Mesenchymal stem cell (in vitro differentiated cells and primary cell): Measurements from ENCODE around the gene CYTH4.

Experiments used
- DNase-seq: peaks from one replicate; pipeline ENCODE4 v3.0.0-alpha.2; 2013
- H2AFZ ChIP-seq: one replicate; pipeline ENCODE4 v1.6.1; 2013; ENCODE audit warnings: low read depth, mild to moderate bottlenecking, control low read depth, inconsistent platforms, low read length, moderate library complexity
- H2AK5ac ChIP-seq: 2 replicates; pipeline ENCODE4 v1.6.1; 2013; ENCODE audit warnings: low read length, moderate library complexity, mild to moderate bottlenecking, inconsistent platforms; ENCODE audit not compliant: severe bottlenecking
- H2BK120ac ChIP-seq: one replicate; pipeline ENCODE4 v1.6.1; 2013; ENCODE audit warnings: low read depth, mild to moderate bottlenecking, inconsistent platforms, low read length, moderate library complexity
- H2BK12ac ChIP-seq, 2 experiments: one replicate each; pipeline ENCODE4 v1.6.1; 2013; ENCODE audit warnings: inconsistent platforms in 2 of 2, low read length in 2 of 2, mild to moderate bottlenecking in 2 of 2, moderate library complexity in 2 of 2, control low read depth in 1 of 2
- H2BK15ac ChIP-seq: one replicate; pipeline ENCODE4 v1.6.1; 2013; ENCODE audit warnings: mild to moderate bottlenecking, low read depth, inconsistent platforms; ENCODE audit not compliant: poor library complexity, severe bottlenecking
- H2BK5ac ChIP-seq: 2 replicates; pipeline ENCODE4 v1.6.1; 2013; ENCODE audit warnings: low read depth, mild to moderate bottlenecking, low read length, control low read depth, inconsistent platforms; ENCODE audit not compliant: poor library complexity, severe bottlenecking
- H3K14ac ChIP-seq, 2 experiments: one replicate each; pipeline ENCODE4 v1.6.1; 2013; ENCODE audit warnings: inconsistent platforms in 2 of 2, low read length in 2 of 2, control low read depth in 1 of 2, mild to moderate bottlenecking in 1 of 2, moderate library complexity in 1 of 2
- H3K18ac ChIP-seq, 2 experiments: one replicate each; pipeline ENCODE4 v1.6.1; 2013; ENCODE audit warnings: inconsistent platforms in 2 of 2, low read length in 2 of 2, control low read depth in 1 of 2, low read depth in 1 of 2, mild to moderate bottlenecking in 1 of 2
- H3K23ac ChIP-seq, 2 experiments: one replicate each; pipeline ENCODE4 v1.6.1; 2013; ENCODE audit warnings: inconsistent platforms in 2 of 2, low read length in 2 of 2, mild to moderate bottlenecking in 2 of 2, moderate library complexity in 2 of 2, control low read depth in 1 of 2
- H3K27ac ChIP-seq: 2 replicates; pipeline ENCODE4 v1.5.1; 2013; ENCODE audit warnings: mild to moderate bottlenecking, moderate library complexity, low read length, control low read depth, inconsistent platforms; ENCODE audit not compliant: poor library complexity, severe bottlenecking
- H3K27me3 ChIP-seq, 2 experiments: 2 replicates each; pipeline versions ENCODE4 v1.6.1 to v1.7.0; 2013; ENCODE audit warnings: low read length in 2 of 2, mild to moderate bottlenecking in 2 of 2, moderate library complexity in 2 of 2, control low read depth in 1 of 2, inconsistent platforms in 1 of 2; ENCODE audit not compliant: control insufficient read depth in 1 of 2, insufficient read depth in 1 of 2
- H3K36me3 ChIP-seq, 2 experiments: 2 replicates each; pipeline versions ENCODE4 v1.6.1 to v1.7.0; 2013; ENCODE audit warnings: low read length in 2 of 2, control low read depth in 1 of 2, inconsistent platforms in 1 of 2, low read depth in 1 of 2, mild to moderate bottlenecking in 1 of 2; ENCODE audit not compliant: insufficient read depth in 2 of 2, control insufficient read depth in 1 of 2
- H3K4ac ChIP-seq, 2 experiments: one replicate each; pipeline ENCODE4 v1.6.1; 2013; ENCODE audit warnings: inconsistent platforms in 2 of 2, low read length in 2 of 2, mild to moderate bottlenecking in 2 of 2, moderate library complexity in 2 of 2, control low read depth in 1 of 2, low read depth in 1 of 2
- H3K4me1 ChIP-seq: 2 replicates; pipeline ENCODE4 v1.6.1; 2013; ENCODE audit warnings: low read depth, low read length, control low read depth; ENCODE audit not compliant: control insufficient read depth, insufficient read depth
- H3K4me2 ChIP-seq: 2 replicates; pipeline ENCODE4 v1.6.1; 2013; ENCODE audit warnings: low read length, mild to moderate bottlenecking, inconsistent platforms; ENCODE audit not compliant: poor library complexity, severe bottlenecking
- H3K4me3 ChIP-seq, 2 experiments: 2 replicates each; pipeline versions ENCODE4 v1.5.1 to v1.7.0; 2013; ENCODE audit warnings: low read length in 2 of 2, mild to moderate bottlenecking in 2 of 2, control low read depth in 1 of 2, low read depth in 1 of 2; ENCODE audit not compliant: insufficient read depth in 1 of 2
- H3K79me1 ChIP-seq: replicated peaks from 2 replicates; pipeline ENCODE4 v1.6.1; 2013; ENCODE audit warnings: mild to moderate bottlenecking, control low read depth, low read length, inconsistent platforms; ENCODE audit not compliant: poor library complexity, severe bottlenecking
- H3K9ac ChIP-seq: 2 replicates; pipeline ENCODE4 v1.7.0; 2013; ENCODE audit warnings: mild to moderate bottlenecking, low read length, moderate library complexity
- H3K9me3 ChIP-seq: 2 replicates; pipeline ENCODE4 v1.7.0; 2013; ENCODE audit warnings: mild to moderate bottlenecking, low read length; ENCODE audit not compliant: control insufficient read depth
- H4K8ac ChIP-seq: one replicate; pipeline ENCODE4 v1.6.1; 2013; ENCODE audit warnings: inconsistent platforms, mild to moderate bottlenecking, low read length, moderate library complexity
- H4K91ac ChIP-seq: one replicate; pipeline ENCODE4 v1.6.1; 2013; ENCODE audit warnings: mild to moderate bottlenecking, low read length, inconsistent platforms
- WGBS: methylation state at CpG from one replicate; pipeline ENCODE4 v1.1.7; 2013; ENCODE audit warnings: mixed read lengths; 5-methylcytosine and 5-hydroxymethylcytosine counted together

CYTH4 gene

DNA sequence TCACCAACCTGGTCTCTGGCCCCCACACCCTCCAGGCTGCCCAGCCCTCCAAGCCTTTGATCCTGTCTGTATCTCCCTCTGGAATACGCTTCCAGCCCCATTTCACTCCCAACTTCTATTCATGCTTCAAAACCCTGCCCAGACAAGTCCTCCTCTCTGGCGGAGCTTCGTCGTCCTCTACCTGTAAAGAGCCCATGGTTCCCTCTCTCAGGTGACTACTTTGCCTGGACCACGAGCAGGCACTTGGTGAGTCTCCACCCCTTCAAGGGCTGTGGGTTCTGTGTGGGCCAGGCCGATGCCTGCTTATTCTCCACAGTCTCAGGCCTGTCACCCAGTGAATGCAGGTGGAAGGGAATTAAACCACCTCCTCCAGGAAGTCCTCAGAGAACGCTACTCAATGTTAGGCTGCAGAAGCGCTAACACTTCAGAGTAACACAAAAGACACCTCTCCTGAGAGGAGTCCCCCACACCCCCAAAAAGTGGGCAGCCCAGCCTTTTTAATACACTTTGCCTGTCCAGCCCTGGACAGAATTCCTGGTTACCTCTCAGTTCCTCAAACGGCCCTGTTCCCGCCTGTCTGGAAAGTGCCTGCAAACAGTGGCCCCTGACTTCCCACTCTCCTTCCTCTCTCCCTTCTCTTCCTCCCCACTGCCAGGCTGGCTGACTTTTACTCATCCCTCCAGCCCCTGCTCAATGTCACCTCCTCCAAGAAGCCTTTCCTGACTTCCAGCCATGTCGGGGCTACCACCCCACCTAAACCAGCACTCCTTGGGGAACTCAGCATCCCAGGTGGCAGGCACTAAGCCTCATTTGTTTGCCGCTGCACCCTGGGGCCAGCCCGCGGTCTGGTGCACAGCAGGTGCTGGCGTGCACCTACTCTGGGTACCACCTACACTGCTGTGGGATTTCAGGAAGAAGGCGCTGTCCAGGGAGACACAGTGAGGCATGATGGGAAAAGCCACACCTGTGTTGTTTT is 47.3 kb upstream of the CYTH4 start:
- no peak overlapping the region for H2AK5ac ChIP-seq
- no peak overlapping the region for H3K27ac ChIP-seq
- peak overlapping the region in 1 of 2 experiments; percentile 53 for H3K18ac ChIP-seq
- no peak overlapping the region for H2AFZ ChIP-seq
- peak overlapping the region in 1 of 2 experiments; percentile 28 for H3K14ac ChIP-seq
- no peak overlapping the region for H4K91ac ChIP-seq
- peak overlapping the region; percentile 6 for H2BK15ac ChIP-seq
- H3K27me3 ChIP-seq = peaks cover 0 to 4% of the 10 kb centered on the region in 2 experiments
- 91% methylated on average over 16 of the region's 16 CpGs for WGBS
- peak overlapping the region in 1 of 2 experiments; percentile 35 for H2BK12ac ChIP-seq
- H3K4ac ChIP-seq = no peak overlapping the region
- no peak overlapping the region for H3K9ac ChIP-seq
- DNase-seq = no peak
- no peak overlapping the region for H2BK5ac ChIP-seq
- no peak overlapping the region for H3K4me3 ChIP-seq
- no peak overlapping the region for H3K23ac ChIP-seq
- H3K36me3 ChIP-seq = peaks cover 3 to 55% of the 10 kb centered on the region in 2 experiments
- peak overlapping the region; percentile 68 for H4K8ac ChIP-seq
- H3K4me2 ChIP-seq = no peak overlapping the region
- peaks cover 23% of the 10 kb centered on the region for H3K4me1 ChIP-seq
- no peaks in the 10 kb centered on the region for H3K9me3 ChIP-seq
- peaks cover 24% of the 10 kb centered on the region for H3K79me1 ChIP-seq
- H2BK120ac ChIP-seq = no peak overlapping the region

DNA sequence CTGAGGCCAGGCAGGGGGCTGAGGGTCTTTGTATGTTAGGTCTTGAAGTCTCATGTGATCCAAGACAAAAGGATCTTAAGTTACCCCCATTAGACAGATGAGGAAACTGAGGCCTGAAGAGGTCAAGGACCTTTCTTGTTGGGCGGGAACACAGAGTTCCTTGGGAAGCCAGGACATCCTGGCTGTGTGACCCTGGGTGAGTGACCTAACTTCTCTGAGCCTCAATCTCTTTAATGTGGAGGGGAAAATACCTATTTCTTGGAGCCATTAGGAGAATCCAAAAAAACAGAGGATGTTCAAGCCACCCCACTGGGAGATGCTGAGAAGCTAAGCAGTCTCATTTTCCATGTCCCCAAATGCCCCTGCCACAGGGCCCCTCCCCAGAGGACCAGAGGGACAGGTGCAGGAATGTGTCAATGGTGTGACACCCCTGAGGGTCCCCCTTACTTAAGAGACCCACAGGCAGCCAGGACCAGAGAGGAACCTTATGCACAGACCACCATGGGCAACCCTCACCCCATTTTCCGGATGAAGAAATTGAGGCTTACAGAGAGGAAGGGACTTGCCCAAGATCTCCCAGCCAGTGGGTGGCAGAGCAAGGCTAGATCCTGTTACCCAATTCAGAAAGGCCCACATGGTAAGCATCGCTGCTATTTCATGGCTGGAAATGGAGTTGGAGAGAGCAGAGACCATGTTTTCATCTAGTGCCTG is 46.3 kb upstream of the CYTH4 start:
- Histone ChIP-seq H3K18ac (no peak overlapping the region), H3K27me3 (peaks cover 0 to 4% of the 10 kb centered on the region in 2 experiments), H3K9ac (no peak overlapping the region), H3K4me2 (no peak overlapping the region), H4K8ac (no peak overlapping the region), H3K4me3 (no peak overlapping the region), H2AFZ (no peak overlapping the region), H4K91ac (no peak overlapping the region), H2BK5ac (no peak overlapping the region), H3K79me1 (peaks cover 24% of the 10 kb centered on the region), H3K23ac (no peak overlapping the region), H2AK5ac (no peak overlapping the region), H3K36me3 (peaks cover 6 to 62% of the 10 kb centered on the region in 2 experiments), H3K4me1 (peaks cover 16% of the 10 kb centered on the region), H3K27ac (no peak overlapping the region), H2BK15ac (no peak overlapping the region), H3K14ac (no peak overlapping the region), H2BK12ac (no peak overlapping the region), H3K9me3 (no peaks in the 10 kb centered on the region), H3K4ac (no peak overlapping the region), H2BK120ac (no peak overlapping the region)
- WGBS = 92% methylated on average over 3 of the region's 3 CpGs
- no peak for DNase-seq

DNA sequence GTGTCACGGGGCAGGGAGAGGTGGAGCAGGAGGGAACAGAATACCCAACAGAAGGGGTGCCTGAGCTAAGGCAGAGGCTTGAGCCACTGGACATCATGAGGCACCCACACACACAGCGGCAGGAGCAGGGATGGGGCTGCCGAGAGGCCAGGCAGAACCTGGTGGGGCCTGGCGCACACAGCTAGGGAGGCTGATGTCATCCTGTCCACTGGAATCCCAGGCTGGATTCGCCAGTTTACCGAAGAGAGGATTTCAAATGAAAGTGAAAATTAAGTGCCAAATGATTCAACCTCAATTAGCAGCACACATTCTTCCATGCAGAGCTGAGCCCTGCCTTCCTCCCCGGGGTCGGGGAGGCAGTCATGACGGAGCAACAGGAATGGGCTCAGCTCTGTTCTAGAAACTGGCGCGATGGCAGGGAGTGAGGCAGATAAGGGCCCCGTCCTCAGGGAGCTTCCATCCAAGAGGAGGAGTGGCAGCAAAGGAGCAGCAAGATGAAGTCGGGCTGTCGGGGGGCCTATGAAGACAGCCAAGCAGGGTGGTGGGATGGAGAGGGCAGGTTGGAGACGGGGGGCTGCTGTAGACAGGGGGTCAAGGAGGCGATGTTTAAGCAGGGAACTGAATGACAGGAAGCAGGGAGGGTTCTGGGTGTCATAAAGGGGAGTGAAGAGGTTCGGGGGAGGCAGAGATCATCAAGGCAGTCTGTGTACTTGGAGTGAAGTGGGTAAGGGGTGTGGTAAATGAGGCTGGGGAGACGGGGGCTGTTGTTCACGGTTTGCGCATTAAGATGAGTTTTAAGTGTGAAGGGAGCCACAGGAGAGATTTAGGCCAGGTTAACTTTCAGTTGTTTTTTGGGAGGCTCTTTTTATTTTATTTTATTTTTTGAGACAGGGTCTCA is 44.7 kb upstream of the CYTH4 start:
- H3K27ac ChIP-seq = peak overlapping the region; percentile 27
- H2BK15ac ChIP-seq = no peak overlapping the region
- peak overlapping the region in 1 of 2 experiments; percentile 26 for H3K18ac ChIP-seq
- H3K4me1 ChIP-seq = peaks cover 25% of the 10 kb centered on the region
- H3K4me3 ChIP-seq = no peak overlapping the region
- H3K23ac ChIP-seq = peak overlapping the region in 1 of 2 experiments; percentile 73
- peak overlapping the region; percentile 12 for H2BK120ac ChIP-seq
- peaks cover 28% of the 10 kb centered on the region for H3K79me1 ChIP-seq
- H2AK5ac ChIP-seq = no peak overlapping the region
- H3K4me2 ChIP-seq = no peak overlapping the region
- peak overlapping the region; percentile 40 to 55 for H3K4ac ChIP-seq
- peaks cover 6 to 56% of the 10 kb centered on the region in 2 experiments for H3K36me3 ChIP-seq
- WGBS = 80% methylated on average over 20 of the region's 20 CpGs
- H3K9ac ChIP-seq = no peak overlapping the region
- no peak overlapping the region for H2BK5ac ChIP-seq
- peak overlapping the region; percentile 16 for H4K8ac ChIP-seq
- H4K91ac ChIP-seq = peak overlapping the region; percentile 70
- H3K14ac ChIP-seq = peak overlapping the region in 1 of 2 experiments; percentile 86
- DNase-seq = peak; percentile 70
- no peaks in the 10 kb centered on the region for H3K9me3 ChIP-seq
- H2BK12ac ChIP-seq = peak overlapping the region in 1 of 2 experiments; percentile 60
- H3K27me3 ChIP-seq = peaks cover 0 to 4% of the 10 kb centered on the region in 2 experiments
- H2AFZ ChIP-seq = no peak overlapping the region
